Neural cell (in vitro differentiated cells): ENCODE measurements around the gene TNFRSF12A. TPM values are rescaled to one million over a fixed set of nuclear protein-coding genes. Genes with fewer than 3 reads are reported as not detected.
A peak's percentile ranks its signal among the peaks of the same experiment; 100 is the strongest.

Experiments
- H2AFZ ChIP-seq: fragments of 200-600, 300-800 bp; sonication (generic), shearing (Covaris generic); 2 replicates; pipeline ENCODE4 v1.6.0; 2014; ENCODE audit warnings: low read depth, mild to moderate bottlenecking, antibody characterized with exemption, low read length, moderate library complexity
- H3F3A ChIP-seq: fragments of 200-600 bp; shearing (Covaris generic); 2 replicates; pipeline ENCODE4 v1.6.1; 2016; ENCODE audit warnings: mild to moderate bottlenecking, moderate library complexity, mixed read lengths, antibody characterized with exemption, low read length; ENCODE audit not compliant: insufficient read depth, poor library complexity, severe bottlenecking
- H3K27ac ChIP-seq: fragments of 200-600, 300-800 bp; sonication (generic), shearing (Covaris generic); 2 replicates; pipeline ENCODE4 v1.5.1; 2014; ENCODE audit warnings: mild to moderate bottlenecking, low read length, moderate library complexity
- H3K27me3 ChIP-seq: fragments of 300-800, 200-600 bp; sonication (generic), shearing (Covaris generic); 2 replicates; pipeline ENCODE4 v1.6.0; 2014; ENCODE audit warnings: mild to moderate bottlenecking, low read depth, low read length, moderate library complexity; ENCODE audit not compliant: insufficient read depth
- H3K36me3 ChIP-seq: fragments of 300-800, 200-600 bp; sonication (generic), shearing (Covaris generic); 2 replicates; pipeline ENCODE4 v1.5.1; 2014; ENCODE audit warnings: mild to moderate bottlenecking, antibody characterized with exemption, low read length, moderate library complexity; ENCODE audit not compliant: insufficient read depth
- H3K4me2 ChIP-seq: fragments of 300-800, 200-600 bp; sonication (generic), shearing (Covaris generic); 2 replicates; pipeline ENCODE4 v1.6.0; 2014; ENCODE audit warnings: mild to moderate bottlenecking, low read length
- H3K4me3 ChIP-seq: fragments of 300-800, 200-600 bp; sonication (generic), shearing (Covaris generic); 2 replicates; pipeline ENCODE4 v1.5.1; 2014; ENCODE audit warnings: mild to moderate bottlenecking, low read length, moderate library complexity
- H3K79me2 ChIP-seq: fragments of 200-600 bp; shearing (Covaris generic); replicated peaks from 2 replicates; pipeline ENCODE4 v1.6.0; 2014; ENCODE audit warnings: mild to moderate bottlenecking, low read length, moderate library complexity; ENCODE audit not compliant: insufficient read depth
- H3K9ac ChIP-seq: fragments of 300-800, 200-600 bp; sonication (generic), shearing (Covaris generic); 2 replicates; pipeline ENCODE4 v1.6.1; 2016; ENCODE audit warnings: mild to moderate bottlenecking, low read length, mixed read lengths
- H3K9me2 ChIP-seq: fragments of 200-600 bp; shearing (Covaris generic); 2 replicates; pipeline ENCODE4 v1.6.1; 2016; ENCODE audit warnings: mild to moderate bottlenecking, low read length, mixed read lengths; ENCODE audit not compliant: insufficient read depth
- H3K9me3 ChIP-seq: fragments of 200-600, 300-800 bp; sonication (generic), shearing (Covaris generic); 2 replicates; pipeline ENCODE4 v1.6.1; 2016; ENCODE audit warnings: mild to moderate bottlenecking, mixed run types, low read length, moderate library complexity, mixed read lengths
- H4K20me1 ChIP-seq: fragments of 200-600 bp; shearing (Covaris generic); 2 replicates; pipeline ENCODE4 v1.6.1; 2016; ENCODE audit warnings: mild to moderate bottlenecking, mixed run types; ENCODE audit not compliant: insufficient read depth
- CTCF ChIP-seq: fragments of 450-650 bp; IDR thresholded peaks from 2 replicates; pipeline ENCODE4 v1.5.1; 2014; ENCODE audit warnings: antibody characterized with exemption, mild to moderate bottlenecking, moderate library complexity; ENCODE audit not compliant: poor library complexity, severe bottlenecking
- EP300 ChIP-seq: fragments of 450-650 bp; conservative IDR thresholded peaks from 2 replicates; pipeline ENCODE4 v1.6.1; 2014; ENCODE audit warnings: antibody characterized with exemption, mild to moderate bottlenecking, moderate library complexity; ENCODE audit not compliant: poor library complexity, severe bottlenecking
- EZH2 ChIP-seq: fragments of 200-600, 300-800 bp; shearing (Covaris generic), sonication (generic); IDR thresholded peaks from 2 replicates; pipeline ENCODE4 v1.6.1; 2014; ENCODE audit warnings: antibody characterized with exemption, low read length, borderline replicate concordance, mild to moderate bottlenecking; ENCODE audit not compliant: insufficient read depth, poor library complexity, severe bottlenecking
- MXI1 ChIP-seq: fragments of 450-650 bp; conservative IDR thresholded peaks from 2 replicates; pipeline ENCODE4 v1.6.1; 2014; ENCODE audit warnings: antibody characterized with exemption, mild to moderate bottlenecking; ENCODE audit not compliant: poor library complexity, severe bottlenecking
- POLR2AphosphoS5 ChIP-seq: IDR thresholded peaks from 2 replicates; pipeline ENCODE4 v1.6.1; 2012
- RAD21 ChIP-seq: fragments of 450-650 bp; conservative IDR thresholded peaks from 2 replicates; pipeline ENCODE4 v1.6.1; 2014; ENCODE audit warnings: antibody characterized with exemption, mild to moderate bottlenecking, moderate library complexity
- REST ChIP-seq: IDR thresholded peaks from 2 replicates; pipeline ENCODE4 v1.6.1; 2012; ENCODE audit warnings: borderline replicate concordance
- SMC3 ChIP-seq: fragments of 450-650 bp; conservative IDR thresholded peaks from 2 replicates; pipeline ENCODE4 v1.6.1; 2014; ENCODE audit warnings: antibody characterized with exemption, mild to moderate bottlenecking, moderate library complexity; ENCODE audit not compliant: poor library complexity
- TAF1 ChIP-seq: IDR thresholded peaks from 2 replicates; pipeline ENCODE4 v1.6.1; 2012; ENCODE audit warnings: low read depth
- polyA plus RNA-seq: library from polyadenylated mRNA; depleted of rRNA; stranded (reverse); fragments of >200 nt; gene quantifications from 2 replicates; pipeline ENCODE4 v1.2.3, GENCODE V29; 2014

TNFRSF12A gene
- polyA plus RNA-seq, 1 donor from 2014 or later, result 2.3 TPM

GRCh38 chr16:3020604-3021448 lies 658 bp downstream of the TNFRSF12A start:
- no peaks in the 10 kb centered on the region for H4K20me1 ChIP-seq
- H3K4me3 ChIP-seq, result peak overlapping the region; percentile 53
- H3K4me2 ChIP-seq, result no peak overlapping the region
- H3K79me2 ChIP-seq, result no peaks in the 10 kb centered on the region
- H3F3A ChIP-seq, result no peaks in the 10 kb centered on the region
- TF ChIP-seq SMC3, result no peak
- TF ChIP-seq CTCF, result no peak
- TF ChIP-seq MXI1, result no peak
- no peak for TF ChIP-seq EP300
- no peak for TF ChIP-seq RAD21
- no peak for TF ChIP-seq POLR2AphosphoS5
- TF ChIP-seq EZH2, result no peak
- TF ChIP-seq REST, result no peak
- no peak for TF ChIP-seq TAF1
- H3K9me2 ChIP-seq, result no peaks in the 10 kb centered on the region
- no peak overlapping the region for H2AFZ ChIP-seq
- H3K27ac ChIP-seq, result no peak overlapping the region
- peaks cover 38% of the 10 kb centered on the region for H3K27me3 ChIP-seq
- no peaks in the 10 kb centered on the region for H3K36me3 ChIP-seq
- H3K9ac ChIP-seq, result peak overlapping the region; percentile 5
- no peaks in the 10 kb centered on the region for H3K9me3 ChIP-seq

- H3K27me3 ChIP-seq, result peaks cover 38% of the 10 kb centered on the region
- no peak overlapping the region for H3K9ac ChIP-seq
- no peaks in the 10 kb centered on the region for H3K36me3 ChIP-seq
- no peaks in the 10 kb centered on the region for H3K9me3 ChIP-seq
- TF ChIP-seq MXI1 (no peak), CTCF (no peak), EZH2 (no peak), REST (no peak), EP300 (no peak), TAF1 (no peak), SMC3 (no peak), POLR2AphosphoS5 (no peak), RAD21 (no peak)
- no peaks in the 10 kb centered on the region for H3K79me2 ChIP-seq
- no peak overlapping the region for H3K4me2 ChIP-seq
- no peaks in the 10 kb centered on the region for H3K9me2 ChIP-seq
- no peak overlapping the region for H2AFZ ChIP-seq
- H3K27ac ChIP-seq, result no peak overlapping the region
- no peaks in the 10 kb centered on the region for H3F3A ChIP-seq
- H4K20me1 ChIP-seq, result no peaks in the 10 kb centered on the region
- H3K4me3 ChIP-seq, result peak overlapping the region; percentile 53
These were observed 1.5 kb downstream of the TNFRSF12A start for GRCh38 chr16:3021449-3022207.
